Breast epithelium (tissue), 4 donors: Measurements from ENCODE around the gene MEAK7. TPM values are rescaled to one million over a fixed set of nuclear protein-coding genes. Genes with fewer than 3 reads are reported as not detected.
A peak's percentile ranks its signal among the peaks of the same experiment; 100 is the strongest.
"Not testable (repeated sequence)": the region's sequence is repeated elsewhere in the genome, so short reads cannot be mapped to it uniquely, and the experiment has no call there.

Experiments used
- DNase-seq, 2 donors: peaks; one replicate each; pipeline ENCODE4 v3.0.0-alpha.2; 2019; ENCODE audit warnings: low spot score in 2 of 2
- H3K27ac ChIP-seq, 2 donors: fragments of 200-600 bp; sonication (generic) in 1 of 2; one replicate each; pipeline ENCODE4 v1.5.1; 2016 to 2019; ENCODE audit warnings: mild to moderate bottlenecking in 1 of 2
- H3K27me3 ChIP-seq, 2 donors: fragments of 200-600 bp; sonication (generic) in 1 of 2; one replicate each; pipeline versions ENCODE4 v1.5.1 to v1.6.0; 2017 to 2019; ENCODE audit warnings: control low read depth in 1 of 2, mild to moderate bottlenecking in 1 of 2
- H3K36me3 ChIP-seq: fragments of 200-600 bp; one replicate; pipeline ENCODE4 v1.5.1; 2019
- H3K4me1 ChIP-seq, 2 donors: fragments of 200-600 bp; sonication (generic); one replicate each; pipeline ENCODE4 v1.5.1; 2016 to 2019; ENCODE audit warnings: control low read depth in 1 of 2
- H3K4me3 ChIP-seq, 3 donors: fragments of 200-600 bp; sonication (generic); 1 replicate in 2 of 3; 2 replicates in 1 of 3; pipeline ENCODE4 v1.5.1; 2016 to 2019; ENCODE audit warnings: mild to moderate bottlenecking in 3 of 3, moderate library complexity in 2 of 3
- H3K9me3 ChIP-seq, 2 donors: fragments of 200-600 bp; sonication (generic) in 1 of 2; one replicate each; pipeline ENCODE4 v1.5.1; 2016 to 2019; ENCODE audit warnings: control low read depth in 1 of 2
- CTCF ChIP-seq, 3 donors: fragments of 450-650 bp; IDR thresholded peaks; one replicate each; pipeline ENCODE4 v1.5.1; 2016 to 2017; ENCODE audit warnings: antibody characterized with exemption in 3 of 3, mild to moderate bottlenecking in 3 of 3, moderate library complexity in 3 of 3
- POLR2A ChIP-seq: fragments of 450-650 bp; IDR thresholded peaks from one replicate; pipeline ENCODE4 v1.6.1; 2016; ENCODE audit warnings: antibody characterized with exemption, mild to moderate bottlenecking, moderate library complexity
- POLR2AphosphoS5 ChIP-seq, 3 donors: sonication (generic); formaldehyde crosslinking; IDR thresholded peaks; one replicate each; pipeline ENCODE4 v1.6.1; 2017; ENCODE audit warnings: antibody characterized with exemption in 3 of 3
- intact Hi-C: fragments of 100-400 bp; cut with DNase I; formaldehyde crosslinking; loops from one replicate; pipeline ENCODE4 v1.15.1; 2023; ENCODE audit warnings: low total_unique reads
- total RNA-seq, 3 donors: library from RNA; depleted of rRNA; stranded (reverse); fragments of >200 nt; gene quantifications; one replicate each; pipeline ENCODE4 v1.1.0, GENCODE V29; 2016

MEAK7 gene
- total RNA-seq, 3 donors from 2014 or later, result 8.8 to 38.1 (median 17.4) TPM

GRCh38 chr16:84529607-84530006 lies 25.1 kb upstream of the MEAK7 start:
- TF ChIP-seq CTCF (IDR thresholded peaks at IDR 0.05) (no peak), POLR2AphosphoS5 (IDR thresholded peaks at IDR 0.05) (no peak), POLR2A (no peak)
- intact Hi-C loops, result loop anchor here (10.0 kb wide), 1 partner anchor 65 kb away; no protein-coding TSS in a partner anchor
- Histone ChIP-seq H3K27me3 (no peaks in the 10 kb centered on the region), H3K4me3 (no peak overlapping the region), H3K27ac (no peak overlapping the region), H3K4me1 (peaks cover 9 to 17% of the 10 kb centered on the region in 2 donors), H3K36me3 (no peaks in the 10 kb centered on the region), H3K9me3 (no peaks in the 10 kb centered on the region)
- no peak for DNase-seq

- peaks cover 9 to 17% of the 10 kb centered on the region in 2 donors for H3K4me1 ChIP-seq
Measured at GRCh38 chr16:84528322-84528721, 23.9 kb upstream of the MEAK7 start.

GRCh38 chr16:84527532-84528269 lies 23.2 kb upstream of the MEAK7 start:
- H3K9me3 ChIP-seq, result no peaks in the 10 kb centered on the region
- TF ChIP-seq CTCF (IDR thresholded peaks at IDR 0.05), result no peak
- no peak for TF ChIP-seq POLR2AphosphoS5 (IDR thresholded peaks at IDR 0.05)
- TF ChIP-seq POLR2A, result no peak
- intact Hi-C loops, result loop anchor here (10.0 kb wide), 1 partner anchor 67 kb away; no protein-coding TSS in a partner anchor
- DNase-seq, result no peak
- no peaks in the 10 kb centered on the region for H3K27me3 ChIP-seq
- H3K27ac ChIP-seq, result peak overlapping the region; percentile 58 to 60
- H3K4me3 ChIP-seq, result peak overlapping the region in 2 of 3 donors; percentile 25 to 51
- H3K4me1 ChIP-seq, result peaks cover 6 to 12% of the 10 kb centered on the region in 2 donors
- no peaks in the 10 kb centered on the region for H3K36me3 ChIP-seq

More at GRCh38 chr16:84528322-84528721, 23.9 kb upstream of the MEAK7 start:
- TF ChIP-seq POLR2A (no peak), CTCF (IDR thresholded peaks at IDR 0.05) (no peak), POLR2AphosphoS5 (IDR thresholded peaks at IDR 0.05) (no peak)
- Histone ChIP-seq H3K27me3 (no peaks in the 10 kb centered on the region), H3K9me3 (no peaks in the 10 kb centered on the region), H3K4me3 (no peak overlapping the region), H3K36me3 (no peaks in the 10 kb centered on the region), H3K27ac (no peak overlapping the region)
- intact Hi-C loops, result loop anchor here (10.0 kb wide), 1 partner anchor 66 kb away; no protein-coding TSS in a partner anchor
- no peak for DNase-seq

GRCh38 chr16:84526794-84527531 lies 22.5 kb upstream of the MEAK7 start:
- intact Hi-C loops, result loop anchor here (10.0 kb wide), 1 partner anchor 68 kb away; no protein-coding TSS in a partner anchor

GRCh38 chr16:84524941-84525581 lies 20.6 kb upstream of the MEAK7 start:
- intact Hi-C loops, result loop anchor here (10.0 kb wide), 1 partner anchor 70 kb away; no protein-coding TSS in a partner anchor
- H3K4me3 ChIP-seq, DNase-seq, H3K27ac ChIP-seq, H3K9me3 ChIP-seq, H3K4me1 ChIP-seq, H3K36me3 ChIP-seq, H3K27me3 ChIP-seq: not testable (repeated sequence)

More at GRCh38 chr16:84526794-84527531, 22.5 kb upstream of the MEAK7 start:
- no peaks in the 10 kb centered on the region for H3K9me3 ChIP-seq
- peaks cover 0 to 10% of the 10 kb centered on the region in 2 donors for H3K4me1 ChIP-seq
- peak overlapping the region in 2 of 3 donors; percentile 25 to 51 for H3K4me3 ChIP-seq
- peak overlapping the region; percentile 58 to 60 for H3K27ac ChIP-seq
- no peaks in the 10 kb centered on the region for H3K27me3 ChIP-seq
- H3K36me3 ChIP-seq, result no peaks in the 10 kb centered on the region
- peak in 1 of 2 donors; percentile 52 for DNase-seq
- TF ChIP-seq POLR2A, result no peak
- no peak for TF ChIP-seq CTCF (IDR thresholded peaks at IDR 0.05)
- TF ChIP-seq POLR2AphosphoS5 (IDR thresholded peaks at IDR 0.05), result no peak
